Left cardiac atrium (tissue), 4 donors: ENCODE data around the gene DCDC1. TPM values are rescaled to one million over a fixed set of nuclear protein-coding genes. Genes with fewer than 3 reads are reported as not detected.
"Not testable (repeated sequence)": the region's sequence is repeated elsewhere in the genome, so short reads cannot be mapped to it uniquely, and the experiment has no call there.

ENCODE experiments used
- ATAC-seq, 2 donors: fragments of 200-7000 bp; cut with Tn5 transposase; one replicate each; pipeline ENCODE4 v1.9.1; 2020; ENCODE audit warnings: mild to moderate bottlenecking in 2 of 2, moderate library complexity in 2 of 2
- DNase-seq: peaks from one replicate; pipeline ENCODE4 v3.0.0-alpha.2; 2020
- intact Hi-C, 2 donors: fragments of 100-400 bp; cut with DNase I; formaldehyde crosslinking; loops; one replicate each; pipeline versions ENCODE4 v1.14.1 to v1.15.1; 2022 to 2023
- total RNA-seq, 2 donors: library from RNA; stranded (reverse); fragmentation: NEBNext Ultra II Directional; extraction: Animal tissue kit (Norgen Biotek cat#: 25700); gene quantifications; one replicate each; pipeline ENCODE4 v1.2.1, GENCODE V29; 2021
- donor health status: DM: no; HTN: yes; CAD: no.
- donor health status: DM: no; HTN: yes; CAD: no; lungs with severe emphysema.
- donor health status: DM: yes; HTN: yes; CAD: no.
- donor health status: Dilated cardiomyopathy.

The DCDC1 gene
- total RNA-seq, 2 donors from 2014 or later, result 0.13 to 0.15 TPM

DNA sequence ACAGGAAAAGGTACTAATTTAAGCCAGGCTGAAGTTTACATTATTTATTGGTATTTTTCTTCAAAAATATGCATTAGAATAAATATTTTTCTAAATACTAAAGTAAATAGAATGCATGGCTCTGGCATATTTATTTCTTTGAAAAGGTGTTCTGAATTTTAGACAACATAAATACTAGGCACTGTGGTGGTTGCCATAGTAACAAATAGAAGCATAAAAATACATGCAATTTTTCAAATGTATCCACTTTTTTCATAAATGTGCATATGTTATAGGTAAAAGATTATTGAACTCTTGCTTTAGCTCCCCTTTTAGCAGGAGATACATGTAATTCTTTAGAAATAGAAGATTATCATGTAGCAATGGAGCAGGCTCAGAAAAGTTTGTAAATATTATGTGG is 18.4 kb downstream of the DCDC1 start:
- intact Hi-C loops, result no loop called here
- DNase-seq, result no peak
- ATAC-seq, result no peak

DNA sequence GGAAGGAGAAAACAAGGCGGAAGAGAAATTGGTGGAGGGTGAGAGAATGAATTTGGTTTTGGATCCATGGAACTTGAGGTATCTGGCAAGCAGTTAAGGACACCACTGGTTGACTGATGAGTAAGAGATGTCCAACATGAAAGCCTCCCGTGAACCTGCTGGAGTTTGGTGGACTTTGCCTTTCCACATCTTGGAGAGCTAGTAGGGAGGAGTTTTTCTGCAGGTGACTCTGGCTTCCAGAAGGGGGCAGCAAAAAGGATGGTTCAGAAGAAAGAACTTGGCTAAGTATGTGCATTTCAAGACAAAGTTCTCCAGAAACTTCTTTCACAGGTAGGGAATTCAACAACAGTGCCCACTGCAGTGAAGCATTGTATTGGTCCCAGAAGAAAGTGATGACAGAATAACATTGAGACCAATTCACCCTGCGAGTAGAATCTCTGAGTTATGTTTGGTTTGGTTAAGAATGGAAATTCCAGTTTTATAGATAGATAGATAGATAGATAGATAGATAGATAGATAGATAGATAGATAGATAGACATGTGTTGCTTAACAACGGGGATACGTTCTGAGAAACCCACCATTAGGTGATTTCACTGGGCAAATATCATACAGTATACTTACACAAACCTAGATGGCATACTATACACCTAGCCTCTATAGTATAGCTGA is 28.5 kb downstream of the DCDC1 start:
- no peak for DNase-seq
- ATAC-seq, result no peak
- intact Hi-C loops, result no loop called here

DNA sequence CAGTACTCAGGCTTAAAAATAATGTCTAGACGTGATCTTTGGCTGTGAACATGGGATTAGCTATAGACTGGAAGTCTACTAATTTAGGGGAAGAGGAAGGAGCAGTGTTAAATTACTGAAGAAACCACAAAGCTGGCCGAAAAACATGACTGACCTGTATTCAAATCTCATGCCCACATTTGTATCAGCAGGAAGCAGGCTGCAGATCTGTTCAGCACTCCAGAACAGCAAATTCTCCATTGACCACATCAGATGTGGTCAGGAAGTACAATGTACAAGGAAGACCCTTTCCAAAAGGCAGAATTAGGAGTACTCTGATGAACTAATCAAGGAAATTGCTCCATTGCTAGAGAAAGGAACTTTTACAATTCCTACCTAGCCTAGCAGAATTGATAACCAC is 31.7 kb downstream of the DCDC1 start:
- intact Hi-C loops, result no loop called here
- no peak for DNase-seq
- no peak for ATAC-seq

DNA sequence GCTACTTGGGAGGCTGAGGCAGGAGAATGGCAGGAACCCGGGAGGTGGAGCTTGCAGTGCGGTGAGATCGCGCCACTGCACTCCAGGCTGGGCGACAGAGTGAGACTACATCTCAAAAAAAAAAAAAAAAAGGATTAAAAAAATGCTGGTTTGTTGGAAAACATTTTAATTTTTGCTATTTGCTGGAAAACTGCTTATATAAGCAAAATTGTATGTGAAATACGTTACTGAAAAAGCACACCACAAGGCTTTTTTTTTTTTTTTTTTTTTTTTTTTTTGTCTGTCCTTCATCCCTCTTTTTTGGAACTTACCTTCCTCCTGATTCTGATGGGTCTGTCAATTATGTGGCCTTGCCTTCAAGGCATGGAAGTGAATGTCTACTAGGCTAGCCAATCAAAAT is 40.8 kb downstream of the DCDC1 start:
- intact Hi-C loops, result no loop called here
- ATAC-seq, result no peak

DNA sequence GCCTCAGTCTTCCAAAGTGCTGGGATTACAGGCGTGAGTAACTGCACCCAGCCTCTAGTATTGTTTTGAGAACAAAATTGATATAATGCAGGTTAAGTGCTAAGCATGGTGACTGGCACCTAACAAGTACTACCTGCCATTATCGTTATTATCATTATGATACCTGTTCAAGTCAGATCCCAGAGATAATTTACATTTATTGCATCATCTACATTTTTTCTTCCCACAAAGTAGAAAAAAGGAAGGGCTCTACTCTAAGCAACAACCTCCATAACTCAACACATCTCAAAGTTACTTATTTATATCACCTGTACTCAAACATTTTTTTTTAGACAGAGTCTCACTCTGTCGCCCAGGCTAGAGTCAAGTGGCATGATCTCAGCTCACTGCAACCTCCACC is 42.1 kb downstream of the DCDC1 start:
- DNase-seq, result no peak
- no peak for ATAC-seq
- intact Hi-C loops, result no loop called here

More for the DNA sequence above, 40.8 kb downstream of the DCDC1 start:
- no peak for DNase-seq

DNA sequence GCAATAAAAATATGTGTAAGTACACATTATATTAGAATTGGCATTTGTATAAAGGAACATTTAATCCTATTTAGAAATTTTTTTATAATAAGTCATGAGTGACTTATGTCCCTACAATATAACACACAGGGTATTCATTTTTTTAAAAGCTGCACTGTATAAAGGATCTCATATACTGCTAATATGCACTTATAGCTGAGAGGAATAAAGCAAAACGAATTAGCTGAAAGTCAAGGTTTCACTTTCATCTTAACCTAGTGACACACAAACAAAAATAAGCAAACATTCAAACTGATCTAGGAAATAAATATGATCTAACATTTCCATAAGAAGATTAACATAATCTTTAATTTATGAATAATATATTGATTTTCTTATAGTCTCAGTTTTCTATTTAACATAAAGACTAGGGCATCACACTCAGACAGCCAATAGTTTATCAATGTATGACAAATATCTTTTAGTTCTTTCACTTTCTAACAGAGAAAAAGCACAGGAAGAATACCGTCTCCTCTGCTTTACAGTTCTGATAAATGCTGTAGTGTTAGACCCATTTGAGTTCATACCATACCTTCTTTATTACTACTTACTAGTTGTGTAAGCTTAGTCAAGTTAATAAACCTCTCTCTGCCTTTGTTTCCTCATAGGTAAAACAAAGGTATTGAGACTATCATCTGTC is 42.9 kb downstream of the DCDC1 start:
- intact Hi-C loops, result no loop called here
- ATAC-seq (no peak), DNase-seq (no peak)

DNA sequence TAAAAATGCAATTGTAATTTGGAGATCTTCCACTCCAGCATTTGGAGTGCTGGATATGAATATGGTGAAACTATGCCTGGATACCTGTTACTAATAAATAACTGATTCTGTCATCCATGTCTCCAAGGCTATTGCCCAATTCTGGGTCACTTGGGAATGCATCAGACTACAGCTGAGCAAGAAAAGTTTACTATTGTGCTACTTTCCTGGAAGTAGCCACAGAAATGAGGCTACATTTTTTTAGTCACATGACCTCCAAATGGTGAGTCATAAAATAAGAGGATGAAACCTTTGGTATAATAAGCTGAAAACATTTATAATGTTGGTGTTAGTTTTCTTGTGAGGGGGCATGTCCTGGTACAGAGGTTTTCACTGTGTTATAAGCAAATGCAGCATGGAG is 44.4 kb downstream of the DCDC1 start:
- DNase-seq (no peak), ATAC-seq (no peak)
- intact Hi-C loops, result no loop called here

DNA sequence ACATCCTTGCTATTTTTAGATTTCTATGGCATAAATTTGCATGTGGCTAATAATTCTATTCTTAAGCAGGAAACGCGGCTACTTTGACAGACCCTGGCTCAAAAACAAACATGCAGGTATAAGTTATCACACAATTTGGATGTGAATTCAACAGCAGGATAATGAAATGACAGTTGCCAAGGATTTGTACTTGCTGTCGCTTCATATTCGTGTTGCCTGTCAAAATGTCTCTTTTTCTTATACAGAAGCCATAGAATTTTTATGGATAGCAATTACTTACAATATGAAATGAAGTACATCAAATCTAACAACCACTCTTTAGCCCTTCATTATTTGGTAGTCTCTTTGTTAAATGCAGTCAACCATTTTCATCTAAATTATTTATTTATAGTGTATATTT is 46.4 kb downstream of the DCDC1 start:
- intact Hi-C loops, result no loop called here
- DNase-seq (no peak), ATAC-seq (no peak)

DNA sequence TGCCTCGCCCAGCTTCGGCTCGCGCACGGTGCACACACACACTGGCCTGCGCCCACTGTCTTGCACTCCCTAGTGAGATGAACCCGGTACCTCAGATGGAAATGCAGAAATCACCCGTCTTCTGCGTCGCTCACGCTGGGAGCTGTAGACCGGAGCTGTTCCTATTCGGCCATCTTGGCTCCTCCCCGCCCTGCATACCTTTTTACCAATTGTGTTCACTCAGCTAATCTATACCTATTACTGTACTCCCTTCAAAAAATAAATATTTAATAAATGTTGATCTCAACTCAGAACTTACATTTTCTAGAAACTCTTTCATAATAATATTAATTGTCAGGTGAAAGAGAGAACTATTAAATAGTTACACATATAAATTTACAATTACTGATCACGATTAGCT is 48.0 kb downstream of the DCDC1 start:
- intact Hi-C loops, DNase-seq, ATAC-seq: not testable (repeated sequence)

DNA sequence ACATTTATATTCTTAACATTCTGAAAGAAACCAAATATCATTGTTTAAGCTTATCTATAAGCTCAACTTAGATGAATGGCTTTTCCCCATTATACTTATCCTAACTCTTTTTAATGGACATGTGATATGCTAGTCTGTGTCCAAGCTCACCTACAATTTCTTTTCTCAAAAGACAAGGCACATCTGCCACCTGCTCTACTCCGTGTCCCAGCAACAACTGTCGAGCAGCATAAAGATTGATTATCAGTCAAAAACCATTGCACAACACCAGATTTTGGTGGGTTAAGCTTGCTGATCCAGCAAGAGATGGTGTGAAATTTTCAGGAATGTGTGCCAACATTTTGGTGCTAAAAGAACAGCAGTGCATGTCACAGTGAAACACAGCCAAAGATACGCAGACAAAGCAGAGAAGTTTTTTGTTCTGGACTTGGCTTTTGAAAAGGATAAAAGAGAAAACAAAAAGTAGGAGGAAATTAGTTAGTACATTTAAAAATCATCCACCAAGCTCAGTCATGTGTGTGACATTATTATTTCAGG is 65.8 kb downstream of the DCDC1 start:
- ATAC-seq (no peak), DNase-seq (no peak)
- intact Hi-C loops, result no loop called here

DNA sequence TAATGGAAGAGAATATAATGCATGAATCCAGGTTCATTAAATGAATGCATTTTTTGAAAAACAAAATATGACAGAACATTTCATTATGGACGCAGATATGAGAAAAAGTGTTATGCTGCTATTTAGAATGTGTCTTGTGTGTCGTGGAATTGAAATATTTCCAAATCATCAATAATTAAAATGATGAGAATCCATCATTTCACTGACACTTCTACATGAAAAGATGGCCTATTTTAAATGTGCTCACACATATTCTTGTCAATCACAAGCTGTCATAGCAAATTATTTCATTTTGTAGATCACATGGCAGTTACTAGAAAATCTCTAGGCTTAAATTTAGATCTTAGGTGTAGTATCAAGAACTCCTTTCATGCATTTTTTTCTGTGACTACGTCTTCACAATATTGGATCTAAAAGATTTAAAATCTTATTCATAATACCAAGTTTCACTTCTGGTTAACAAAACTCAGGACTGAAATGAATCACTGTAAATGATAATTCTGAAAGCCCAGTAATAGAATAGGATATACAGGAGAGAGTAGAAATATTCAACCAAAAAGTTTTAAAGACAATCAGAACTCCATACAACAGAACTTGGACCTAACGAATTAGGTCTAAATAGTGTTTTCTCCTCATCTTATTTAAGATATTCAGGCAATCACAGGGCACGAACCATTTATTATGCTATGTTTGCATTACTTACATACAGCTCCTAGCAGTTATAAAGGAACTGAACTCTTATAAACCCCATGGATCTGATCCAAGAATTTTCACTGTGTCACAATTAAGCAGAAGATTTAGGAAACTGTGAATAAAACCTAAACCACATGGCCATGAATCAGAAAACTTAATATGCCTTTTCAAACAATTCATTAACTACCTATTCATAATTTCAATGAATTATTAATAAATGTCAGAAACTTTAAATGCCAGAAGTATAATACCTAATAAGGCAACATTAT is 67.7 kb downstream of the DCDC1 start:
- DNase-seq (no peak), ATAC-seq (no peak)
- intact Hi-C loops, result no loop called here

DNA sequence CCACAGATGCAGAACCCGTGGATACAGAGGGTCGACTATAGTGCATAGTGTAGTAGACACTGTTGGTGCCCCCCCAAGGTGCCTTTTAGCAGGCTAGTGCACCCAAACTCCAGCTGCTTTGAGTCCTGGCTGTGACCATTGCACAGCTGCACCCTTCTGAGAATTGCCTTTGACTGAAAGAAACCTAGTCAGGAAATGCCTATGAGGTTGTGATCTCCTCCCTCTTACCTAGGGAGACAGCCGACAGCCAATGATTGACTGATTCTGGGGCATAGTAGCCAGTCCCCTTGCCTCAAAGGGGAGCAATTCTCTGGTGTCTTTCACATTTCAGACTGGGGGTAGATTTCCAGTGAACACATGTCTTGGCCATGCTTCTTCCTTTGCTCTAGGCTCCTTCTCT is 74.2 kb downstream of the DCDC1 start:
- intact Hi-C loops, result no loop called here
- ATAC-seq, result no peak
- no peak for DNase-seq

DNA sequence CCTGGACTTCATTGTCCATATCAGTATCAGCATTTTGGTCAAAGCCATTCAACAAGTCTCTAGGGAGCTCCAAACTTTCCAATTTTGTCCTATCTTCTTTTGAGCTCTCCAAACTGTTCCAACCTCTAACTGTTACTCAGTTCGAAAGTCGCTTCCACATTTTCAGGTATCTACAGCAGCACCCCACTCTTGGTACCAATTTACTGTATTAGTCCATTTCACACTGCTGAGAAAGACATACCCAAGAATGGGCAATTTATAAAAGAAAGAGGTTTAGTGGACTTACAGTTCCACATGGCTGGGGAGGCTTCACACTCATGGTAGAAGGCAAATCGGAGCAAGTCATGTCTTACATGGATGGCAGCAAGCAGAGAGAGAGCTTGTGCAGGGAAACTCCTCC is 96.0 kb downstream of the DCDC1 start:
- ATAC-seq, intact Hi-C loops, DNase-seq: not testable (repeated sequence)

DNA sequence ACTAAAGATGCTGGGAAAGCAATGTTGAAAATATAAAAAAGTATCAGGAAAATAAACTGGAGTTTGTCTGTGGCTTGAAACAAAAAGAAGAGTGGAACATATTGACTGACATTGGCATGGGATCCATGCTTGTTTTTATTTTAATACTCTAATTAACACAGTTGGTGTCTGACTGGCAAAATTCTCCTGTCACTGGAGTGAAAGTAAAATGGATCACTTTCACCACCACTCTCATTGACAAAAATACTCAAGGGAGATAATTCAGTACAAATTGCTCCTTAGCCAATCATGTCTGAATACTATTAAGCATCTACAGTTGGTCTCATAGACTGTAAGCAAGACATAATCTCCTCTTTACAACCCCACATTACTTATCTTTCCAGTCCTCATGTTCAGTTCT is 101.8 kb downstream of the DCDC1 start:
- DNase-seq (no peak), ATAC-seq (no peak)
- intact Hi-C loops, result no loop called here

DNA sequence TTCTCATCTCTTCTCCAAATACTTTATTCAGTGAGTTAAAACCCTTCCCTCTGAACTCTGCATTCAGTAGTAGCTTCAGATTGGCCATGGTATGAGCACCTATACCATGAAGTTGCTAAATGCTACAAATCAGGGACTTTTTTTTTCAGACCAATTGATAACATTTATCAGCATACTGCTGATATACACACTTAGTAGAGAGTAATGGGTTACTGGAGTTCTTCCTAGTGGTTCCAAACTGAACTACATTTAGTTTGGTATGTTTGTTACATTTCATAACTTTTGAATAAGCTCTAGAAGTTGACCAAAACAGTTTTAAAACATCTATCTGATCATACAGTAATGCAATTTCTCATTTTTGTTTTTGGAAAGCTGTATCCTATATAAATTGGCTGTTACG is 104.7 kb downstream of the DCDC1 start:
- ATAC-seq (no peak), DNase-seq (no peak)
- intact Hi-C loops, result no loop called here

DNA sequence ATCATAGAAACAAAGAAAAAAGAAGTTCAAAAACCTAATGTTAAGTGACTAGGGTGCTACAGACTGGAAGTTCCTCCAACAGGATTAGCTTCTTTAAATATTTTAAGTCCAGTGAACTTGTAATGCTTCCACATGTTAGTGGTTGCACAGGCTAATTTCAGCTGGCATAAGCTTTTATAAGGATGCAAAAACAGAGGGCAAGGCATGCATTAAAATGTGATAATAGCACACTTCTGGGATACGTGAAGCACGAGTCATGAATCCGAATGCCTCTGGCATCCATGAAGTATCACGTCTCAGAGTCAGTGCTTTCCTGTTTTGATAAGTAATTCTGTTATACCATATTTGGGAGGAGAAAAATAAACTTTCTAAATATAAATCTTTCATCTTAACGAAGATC is 106.8 kb downstream of the DCDC1 start:
- DNase-seq, result no peak
- no peak for ATAC-seq

DNA sequence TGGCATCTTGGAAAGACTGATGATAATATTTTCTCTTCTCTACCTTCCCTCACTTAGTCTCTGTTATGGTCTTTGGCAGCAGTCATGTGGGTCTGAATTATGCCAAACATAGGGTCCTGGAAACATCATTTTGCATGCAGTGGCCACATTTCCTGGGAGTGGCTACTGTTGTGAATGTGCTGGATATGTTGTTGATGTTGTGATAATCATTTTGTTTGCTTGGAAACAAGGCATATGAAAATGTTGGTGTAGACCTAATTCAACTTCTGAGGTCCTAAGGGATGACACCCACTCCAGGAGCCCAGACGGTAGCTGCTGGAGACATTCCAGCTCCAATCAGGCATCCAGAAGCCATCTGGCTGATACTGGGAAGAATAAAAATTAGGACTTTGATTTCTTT is 109.7 kb downstream of the DCDC1 start:
- no peak for DNase-seq
- ATAC-seq, result no peak
- intact Hi-C loops, result no loop called here

More for the DNA sequence above, 106.8 kb downstream of the DCDC1 start:
- intact Hi-C loops, result no loop called here

DNA sequence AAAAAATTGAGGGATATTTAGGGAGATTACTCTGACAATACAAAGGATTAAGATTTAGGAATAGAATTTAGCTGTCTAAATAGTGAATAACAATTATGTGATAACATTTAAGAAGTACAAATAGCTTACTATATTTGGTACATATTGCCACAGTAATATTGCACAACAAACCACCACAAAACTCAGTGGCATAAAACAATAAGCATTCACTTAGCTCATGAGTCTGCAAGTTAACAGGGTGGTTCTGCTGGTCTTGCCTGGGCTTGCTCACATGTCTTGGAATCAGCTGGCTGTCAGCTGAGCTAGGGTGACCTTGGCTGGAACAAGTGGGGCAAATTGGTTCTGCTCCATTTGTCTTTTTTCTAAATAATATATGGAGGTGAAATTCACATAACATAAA is 115.1 kb downstream of the DCDC1 start:
- DNase-seq (no peak), ATAC-seq (no peak)
- intact Hi-C loops, result no loop called here

DNA sequence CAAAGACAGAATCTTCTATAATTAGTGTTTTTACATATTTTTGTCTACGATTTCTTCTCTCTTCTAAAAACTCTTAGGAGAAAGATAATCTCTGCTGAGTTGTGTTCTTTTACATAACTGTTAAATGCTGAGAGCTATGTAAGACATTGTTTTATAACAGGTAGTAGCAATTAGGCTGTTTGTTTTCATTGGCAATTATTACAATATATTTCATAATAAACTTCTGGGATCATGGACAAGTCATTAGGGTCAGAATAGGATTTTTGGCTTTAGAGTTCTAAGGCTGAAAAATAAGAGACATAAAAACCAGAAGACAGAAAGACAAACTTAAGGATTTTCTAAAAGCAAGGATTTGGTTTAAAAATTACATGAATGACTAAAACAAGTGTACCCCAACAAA is 120.8 kb downstream of the DCDC1 start:
- peak in 1 of 2 donors; percentile 34 for ATAC-seq
- DNase-seq, result no peak
- intact Hi-C loops, result loop anchor here in 1 of 2 donors (10.0 kb wide), 1 partner anchor 116 kb away; the partner anchor contains the start of genes DCDC1 and DNAJC24

DNA sequence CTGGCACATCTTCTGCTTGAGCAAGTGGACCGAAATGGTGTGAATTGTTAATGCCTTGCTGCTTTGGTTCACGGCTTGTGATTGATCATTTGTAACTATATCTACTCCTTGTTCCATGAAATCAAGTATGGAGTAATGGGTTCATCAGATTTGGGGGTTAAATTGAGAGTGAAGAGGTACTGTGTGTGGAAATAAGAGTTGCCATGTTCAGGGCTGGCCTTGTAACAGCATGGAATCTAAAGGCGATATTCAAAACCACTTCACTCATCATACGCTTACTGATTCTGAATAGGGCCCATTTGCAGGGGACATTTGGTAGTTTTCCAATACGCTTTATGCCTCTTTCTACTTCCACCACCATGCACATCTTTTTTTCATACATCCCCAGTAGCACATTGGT is 122.2 kb downstream of the DCDC1 start:
- ATAC-seq (no peak), DNase-seq (no peak)
- intact Hi-C loops, result loop anchor here in 1 of 2 donors (10.0 kb wide), 1 partner anchor 117 kb away; the partner anchor contains the start of genes DCDC1 and DNAJC24
